Ovary (tissue), 3 donors: ENCODE results near the gene CFAP90.

Experiments
- CTCF ChIP-seq, 3 donors: fragments of 450-650 bp in 2 of 3; fragments of 200-600 bp in 1 of 3; IDR thresholded peaks; one replicate each; pipeline versions ENCODE4 v1.5.1 to v1.8.0; 2016 to 2022; ENCODE audit warnings: antibody characterized with exemption in 3 of 3, mild to moderate bottlenecking in 1 of 3
- EP300 ChIP-seq: sonication (generic); formaldehyde crosslinking; IDR thresholded peaks from one replicate; pipeline ENCODE4 v1.6.1; 2017; ENCODE audit warnings: antibody characterized with exemption
- POLR2A ChIP-seq: fragments of 450-650 bp; IDR thresholded peaks from one replicate; pipeline ENCODE4 v1.6.1; 2017; ENCODE audit warnings: antibody characterized with exemption, mild to moderate bottlenecking, moderate library complexity
- donor health status: DM: no; HTN: no; CAD: no.

GRCh38 chr5:7802855-7803254 lies 48.1 kb downstream of the CFAP90 start:
- TF ChIP-seq POLR2A (no peak), CTCF (IDR thresholded peaks at IDR 0.05) (no peak), EP300 (no peak)
